Trophoblast cell (in vitro differentiated cells and primary cell): ENCODE data around the gene NELFE.

ENCODE experiments used
- DNase-seq, 2 donors: peaks; one replicate each; pipeline ENCODE4 v3.0.0-alpha.2; 2016
- H2AFZ ChIP-seq: 2 replicates; pipeline ENCODE4 v1.6.1; 2013; ENCODE audit warnings: low read length, moderate library complexity, mild to moderate bottlenecking; ENCODE audit not compliant: insufficient read depth, poor library complexity
- H2AK5ac ChIP-seq: 2 replicates; pipeline ENCODE4 v1.6.1; 2013; ENCODE audit warnings: mild to moderate bottlenecking, low read length
- H2BK120ac ChIP-seq: 2 replicates; pipeline ENCODE4 v1.6.1; 2013; ENCODE audit warnings: low read length, mild to moderate bottlenecking, moderate library complexity; ENCODE audit not compliant: insufficient read depth, poor library complexity
- H2BK12ac ChIP-seq: 2 replicates; pipeline ENCODE4 v1.6.1; 2013; ENCODE audit warnings: mild to moderate bottlenecking, low read length, moderate library complexity
- H2BK5ac ChIP-seq: 2 replicates; pipeline ENCODE4 v1.6.1; 2013; ENCODE audit warnings: low read length, low read depth, moderate library complexity, mild to moderate bottlenecking; ENCODE audit not compliant: poor library complexity
- H3K14ac ChIP-seq: 2 replicates; pipeline ENCODE4 v1.6.1; 2013; ENCODE audit warnings: mild to moderate bottlenecking, low read length
- H3K18ac ChIP-seq: 2 replicates; pipeline ENCODE4 v1.6.1; 2013; ENCODE audit warnings: mild to moderate bottlenecking, low read length
- H3K23ac ChIP-seq: 2 replicates; pipeline ENCODE4 v1.6.1; 2013; ENCODE audit warnings: low read length
- H3K27ac ChIP-seq: 2 replicates; pipeline ENCODE4 v1.5.1; 2013; ENCODE audit warnings: low read depth, mild to moderate bottlenecking, inconsistent platforms, low read length, moderate library complexity
- H3K27me3 ChIP-seq: 2 replicates; pipeline ENCODE4 v1.6.1; 2013; ENCODE audit warnings: inconsistent platforms, mild to moderate bottlenecking, low read length, moderate library complexity; ENCODE audit not compliant: insufficient read depth
- H3K36me3 ChIP-seq, 2 experiments: 1 replicate in 1 of 2; 2 replicates in 1 of 2; pipeline ENCODE4 v1.6.1; 2013; ENCODE audit warnings: low read length in 2 of 2, mild to moderate bottlenecking in 2 of 2, moderate library complexity in 1 of 2; ENCODE audit not compliant: insufficient read depth in 2 of 2, control insufficient read depth in 1 of 2
- H3K4ac ChIP-seq: 2 replicates; pipeline ENCODE4 v1.6.1; 2013; ENCODE audit warnings: low read depth, mild to moderate bottlenecking, low read length, moderate library complexity
- H3K4me1 ChIP-seq, 2 experiments: 1 replicate in 1 of 2; 2 replicates in 1 of 2; pipeline ENCODE4 v1.6.1; 2013; ENCODE audit warnings: low read length in 2 of 2, mild to moderate bottlenecking in 2 of 2, moderate library complexity in 1 of 2; ENCODE audit not compliant: insufficient read depth in 2 of 2, control insufficient read depth in 1 of 2
- H3K4me2 ChIP-seq: 2 replicates; pipeline ENCODE4 v1.6.1; 2013; ENCODE audit warnings: inconsistent platforms, mild to moderate bottlenecking, low read length, moderate library complexity
- H3K4me3 ChIP-seq: 2 replicates; pipeline ENCODE4 v1.5.1; 2013; ENCODE audit warnings: mild to moderate bottlenecking, low read depth, low read length, inconsistent platforms
- H3K79me1 ChIP-seq: one replicate; pipeline ENCODE4 v1.6.1; 2013; ENCODE audit warnings: low read length
- H3K79me2 ChIP-seq: 2 replicates; pipeline ENCODE4 v1.6.1; 2013; ENCODE audit warnings: low read length, mild to moderate bottlenecking; ENCODE audit not compliant: control insufficient read depth, insufficient read depth, poor library complexity
- H3K9ac ChIP-seq: 2 replicates; pipeline ENCODE4 v1.6.1; 2013; ENCODE audit warnings: mild to moderate bottlenecking, low read length
- H3K9me3 ChIP-seq: 2 replicates; pipeline ENCODE4 v1.6.1; 2013; ENCODE audit warnings: low read depth, mild to moderate bottlenecking, control low read depth, inconsistent platforms, low read length; ENCODE audit not compliant: insufficient read depth
- H4K12ac ChIP-seq: 2 replicates; pipeline ENCODE4 v1.6.1; 2013; ENCODE audit warnings: low read depth, mild to moderate bottlenecking, low read length, moderate library complexity
- H4K8ac ChIP-seq: 2 replicates; pipeline ENCODE4 v1.6.1; 2013; ENCODE audit warnings: low read depth, mild to moderate bottlenecking, low read length, moderate library complexity
- H4K91ac ChIP-seq: one replicate; pipeline ENCODE4 v1.6.1; 2013; ENCODE audit warnings: low read depth, mild to moderate bottlenecking, low read length, moderate library complexity
- WGBS: extraction: QIAGEN DNeasy Blood & Tissue Kit; methylation state at CpG from one replicate; pipeline ENCODE4 v1.1.7; 2013; ENCODE audit warnings: missing lambda C conversion rate; ENCODE audit not compliant: insufficient read length, insufficient coverage; ENCODE audit errors: extremely low coverage; 5-methylcytosine and 5-hydroxymethylcytosine counted together

NELFE gene

GRCh38 chr6:31922942-31923341, 35.8 kb downstream of the NELFE start:
- Histone ChIP-seq H3K18ac (no peak overlapping the region), H2BK5ac (no peak overlapping the region), H2AK5ac (no peak overlapping the region), H3K27ac (no peak overlapping the region), H3K36me3 (no peaks in the 10 kb centered on the region), H3K9me3 (no peaks in the 10 kb centered on the region), H4K91ac (no peak overlapping the region), H2BK120ac (no peak overlapping the region), H2AFZ (no peak overlapping the region), H3K23ac (no peak overlapping the region), H3K27me3 (no peaks in the 10 kb centered on the region), H3K9ac (no peak overlapping the region), H3K4me3 (no peak overlapping the region), H3K4ac (no peak overlapping the region), H3K4me2 (no peak overlapping the region), H4K8ac (no peak overlapping the region), H2BK12ac (no peak overlapping the region), H3K14ac (no peak overlapping the region), H4K12ac (no peak overlapping the region), H3K4me1 (no peaks in the 10 kb centered on the region), H3K79me2 (no peaks in the 10 kb centered on the region), H3K79me1 (no peaks in the 10 kb centered on the region)
- WGBS: no CpG with 5 or more reads among the region's 5 CpGs
- DNase-seq: peak in 1 of 2 donors; percentile 48

- no peaks in the 10 kb centered on the region for H3K9me3 ChIP-seq
- H2AFZ ChIP-seq: no peak overlapping the region
- peaks cover 0 to under 1% of the 10 kb centered on the region in 2 experiments for H3K4me1 ChIP-seq
- no peak overlapping the region for H4K91ac ChIP-seq
- H2BK12ac ChIP-seq: no peak overlapping the region
- no peak overlapping the region for H3K27ac ChIP-seq
- no peak overlapping the region for H3K4me3 ChIP-seq
- no peak overlapping the region for H4K12ac ChIP-seq
- no peak overlapping the region for H3K23ac ChIP-seq
- no peak overlapping the region for H3K4ac ChIP-seq
- H3K4me2 ChIP-seq: no peak overlapping the region
- no peak overlapping the region for H3K18ac ChIP-seq
- H2BK120ac ChIP-seq: no peak overlapping the region
- H3K27me3 ChIP-seq: no peaks in the 10 kb centered on the region
- no peak overlapping the region for H2AK5ac ChIP-seq
- H4K8ac ChIP-seq: no peak overlapping the region
- H3K9ac ChIP-seq: no peak overlapping the region
- WGBS: no CpG with 5 or more reads among the region's 2 CpGs
- DNase-seq: no peak
- no peak overlapping the region for H3K14ac ChIP-seq
- no peaks in the 10 kb centered on the region for H3K36me3 ChIP-seq
- H2BK5ac ChIP-seq: no peak overlapping the region
- no peaks in the 10 kb centered on the region for H3K79me1 ChIP-seq
- no peaks in the 10 kb centered on the region for H3K79me2 ChIP-seq
Measured at GRCh38 chr6:31920811-31921210, 38.0 kb downstream of the NELFE start.

GRCh38 chr6:31919624-31920303, 39.0 kb downstream of the NELFE start:
- DNase-seq: peak; percentile 61 to 67

GRCh38 chr6:31918069-31918720, 40.6 kb downstream of the NELFE start:
- Histone ChIP-seq H3K27ac (no peak overlapping the region), H2BK12ac (no peak overlapping the region), H3K27me3 (no peaks in the 10 kb centered on the region), H4K8ac (no peak overlapping the region), H3K79me1 (no peaks in the 10 kb centered on the region), H3K14ac (no peak overlapping the region), H2BK5ac (no peak overlapping the region), H3K9ac (no peak overlapping the region), H3K9me3 (no peaks in the 10 kb centered on the region), H3K4me2 (no peak overlapping the region), H2AFZ (no peak overlapping the region), H3K79me2 (no peaks in the 10 kb centered on the region), H3K18ac (no peak overlapping the region), H2AK5ac (no peak overlapping the region), H2BK120ac (no peak overlapping the region), H3K4me3 (no peak overlapping the region), H4K91ac (no peak overlapping the region), H3K4ac (no peak overlapping the region), H3K4me1 (peaks cover 0 to 2% of the 10 kb centered on the region in 2 experiments), H4K12ac (no peak overlapping the region), H3K23ac (no peak overlapping the region), H3K36me3 (no peaks in the 10 kb centered on the region)
- WGBS: no CpG with 5 or more reads among the region's 8 CpGs
- DNase-seq: no peak

More at GRCh38 chr6:31919624-31920303, 39.0 kb downstream of the NELFE start:
- no peak overlapping the region for H3K9ac ChIP-seq
- peaks cover 0 to 2% of the 10 kb centered on the region in 2 experiments for H3K4me1 ChIP-seq
- H3K9me3 ChIP-seq: no peaks in the 10 kb centered on the region
- no peak overlapping the region for H3K14ac ChIP-seq
- no peak overlapping the region for H3K4me3 ChIP-seq
- H2AFZ ChIP-seq: no peak overlapping the region
- H2BK120ac ChIP-seq: no peak overlapping the region
- H3K18ac ChIP-seq: no peak overlapping the region
- no peak overlapping the region for H4K12ac ChIP-seq
- no peak overlapping the region for H3K23ac ChIP-seq
- no peaks in the 10 kb centered on the region for H3K36me3 ChIP-seq
- no peak overlapping the region for H3K27ac ChIP-seq
- H2BK5ac ChIP-seq: no peak overlapping the region
- no peak overlapping the region for H3K4me2 ChIP-seq
- no CpG with 5 or more reads among the region's 6 CpGs for WGBS
- no peak overlapping the region for H4K91ac ChIP-seq
- no peaks in the 10 kb centered on the region for H3K79me2 ChIP-seq
- H3K27me3 ChIP-seq: no peaks in the 10 kb centered on the region
- no peaks in the 10 kb centered on the region for H3K79me1 ChIP-seq
- H3K4ac ChIP-seq: no peak overlapping the region
- H2AK5ac ChIP-seq: no peak overlapping the region
- H4K8ac ChIP-seq: no peak overlapping the region
- no peak overlapping the region for H2BK12ac ChIP-seq
